CD4-positive, alpha-beta T cell treated with Interleukin-15 for 1 hour (primary cell): ENCODE results near the gene NTMT1.

ENCODE experiments used
- DNase-seq: peaks from one replicate; pipeline ENCODE4 v3.0.0-alpha.2; 2020

NTMT1 gene

GRCh38 chr9:129637673-129638439 is 11.9 kb downstream of the NTMT1 start:
- no peak for DNase-seq

- no peak for DNase-seq
These were observed 13.2 kb downstream of the NTMT1 start for GRCh38 chr9:129639034-129639630.

- DNase-seq: no peak
These were observed 13.8 kb downstream of the NTMT1 start for GRCh38 chr9:129639756-129640085.

- no peak for DNase-seq
These were observed 14.3 kb downstream of the NTMT1 start for GRCh38 chr9:129640086-129640870.

GRCh38 chr9:129640871-129641749 is 15.1 kb downstream of the NTMT1 start:
- no peak for DNase-seq

- DNase-seq: peak; percentile 92
These were observed 16.0 kb downstream of the NTMT1 start, which contains the start of gene ASB6 for GRCh38 chr9:129641750-129642585. ASB6 (minus strand) TSS chr9:129642151; CDS start chr9:129641999, 152 bp downstream.

- DNase-seq: no peak
These were observed 17.7 kb downstream of the NTMT1 start for GRCh38 chr9:129643706-129644105.

GRCh38 chr9:129644365-129644764 is 18.4 kb downstream of the NTMT1 start:
- DNase-seq: no peak

GRCh38 chr9:129644902-129645301 is 18.9 kb downstream of the NTMT1 start:
- no peak for DNase-seq

- DNase-seq: no peak
These were observed 20.3 kb downstream of the NTMT1 start for GRCh38 chr9:129646252-129646651.

- DNase-seq: no peak
These were observed 20.7 kb downstream of the NTMT1 start for GRCh38 chr9:129646654-129647053.

- DNase-seq: no peak
These were observed 21.7 kb downstream of the NTMT1 start for GRCh38 chr9:129647635-129648034.

GRCh38 chr9:129648092-129648763 is 22.3 kb downstream of the NTMT1 start:
- DNase-seq: no peak

GRCh38 chr9:129648764-129649115 is 22.8 kb downstream of the NTMT1 start:
- DNase-seq: no peak

GRCh38 chr9:129649726-129650679 is 24.0 kb downstream of the NTMT1 start:
- no peak for DNase-seq

- no peak for DNase-seq
These were observed 24.8 kb downstream of the NTMT1 start for GRCh38 chr9:129650680-129651235.

GRCh38 chr9:129653823-129654553 is 28.0 kb downstream of the NTMT1 start:
- no peak for DNase-seq

- DNase-seq: no peak
These were observed 28.6 kb downstream of the NTMT1 start for GRCh38 chr9:129654554-129655040.

- no peak for DNase-seq
These were observed 29.2 kb downstream of the NTMT1 start for GRCh38 chr9:129655154-129655553.
